Measurements from ENCODE around the gene OR52B2.

OR52B2 gene

GRCh38 chr11:6170226-6170625 lies at the start of gene OR52B2:
Gene OR52B2, minus strand, starts transcription at chr11:6170326. Its CDS starts 0 bp downstream, at chr11:6170326.
- no peak for DNase-seq (ENCODE audit: low spot score)

DNA sequence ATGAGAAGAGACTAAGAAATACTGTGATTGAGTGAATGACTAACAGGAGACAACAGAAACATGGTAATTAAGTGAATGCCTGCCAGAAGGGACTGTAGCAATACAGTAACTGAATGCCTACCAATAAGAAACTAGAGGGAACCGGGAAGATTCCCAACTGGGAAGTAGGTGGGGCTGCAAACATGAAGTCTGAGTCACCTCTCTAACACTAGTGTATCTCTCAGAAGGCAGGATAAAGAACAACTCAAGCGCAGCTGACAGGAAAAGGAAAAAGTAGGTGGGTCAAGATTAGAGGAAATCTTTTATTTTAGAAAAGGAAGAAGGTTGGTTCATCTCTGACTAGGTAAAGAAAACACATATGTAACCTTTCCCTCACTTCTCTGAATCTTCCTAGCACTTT lies 49.2 kb upstream of the OR52B2 start:
- DNase-seq (ENCODE audit: low spot score): no peak

DNA sequence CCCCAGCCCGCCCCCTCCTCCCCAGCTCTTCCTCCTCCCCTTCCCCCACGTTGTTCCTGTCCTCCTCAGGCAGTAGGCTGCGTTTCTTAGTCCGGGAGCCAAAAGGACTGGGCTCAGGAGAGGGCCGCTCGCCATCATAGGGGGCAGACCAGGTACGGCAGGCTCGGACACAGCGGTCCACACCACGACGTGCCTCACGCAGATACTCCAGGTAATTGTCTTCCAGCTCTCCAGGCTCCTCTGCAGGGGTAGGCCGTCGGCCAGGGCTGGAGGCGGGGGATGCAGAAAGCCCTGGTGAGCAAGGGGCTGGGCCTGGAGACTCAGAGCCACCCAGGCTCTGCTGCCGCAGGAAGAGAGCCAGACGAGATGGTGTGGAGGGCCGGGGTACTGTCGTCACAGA lies 47.6 kb upstream of the OR52B2 start:
- no peak for DNase-seq (ENCODE audit: low spot score)

- DNase-seq (ENCODE audit: low spot score): no peak
Measured at GRCh38 chr11:6216501-6216900, 46.4 kb upstream of the OR52B2 start.

GRCh38 chr11:6214530-6214929 lies 44.4 kb upstream of the OR52B2 start:
- DNase-seq (ENCODE audit: low spot score): no peak

- DNase-seq (ENCODE audit: low spot score): no peak
Measured at GRCh38 chr11:6210274-6210955, 40.3 kb upstream of the OR52B2 start.

- no peak for DNase-seq (ENCODE audit: low spot score)
Measured at GRCh38 chr11:6209801-6210200, 39.7 kb upstream of the OR52B2 start.

DNA sequence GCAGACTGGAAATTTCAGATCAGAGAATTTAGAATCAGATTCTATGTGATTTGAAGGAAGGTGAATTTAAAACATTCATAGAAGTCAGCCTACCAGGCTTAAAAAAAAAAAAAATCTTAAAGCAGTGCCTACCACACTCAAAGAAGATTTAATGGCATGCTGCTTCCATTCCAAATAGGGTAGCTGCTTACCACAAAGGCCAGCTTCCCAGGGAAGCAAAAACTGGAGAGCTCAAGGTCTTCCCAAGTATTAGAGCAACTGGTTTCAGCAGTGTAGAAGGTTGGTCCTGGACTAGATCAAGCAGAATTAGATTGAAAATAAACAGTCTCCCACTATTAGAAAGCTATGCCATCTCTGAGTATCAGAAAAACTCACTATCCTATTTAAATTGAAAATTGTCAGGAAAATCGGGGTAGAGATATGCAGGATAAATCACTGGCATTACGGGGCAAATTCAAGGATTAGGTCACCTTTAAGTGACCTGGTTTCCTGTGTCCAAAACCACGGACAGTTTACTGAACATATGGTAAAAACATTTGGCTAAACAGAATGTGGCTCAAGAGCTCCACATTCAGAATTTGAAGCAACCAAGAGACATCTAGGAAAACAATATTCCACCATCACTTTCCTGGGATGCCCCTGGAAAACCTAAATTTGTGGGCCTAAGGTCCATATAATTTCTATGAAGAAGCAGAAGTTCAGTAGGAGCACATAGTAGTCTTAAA lies 36.5 kb upstream of the OR52B2 start:
- no peak for DNase-seq (ENCODE audit: low spot score)

DNA sequence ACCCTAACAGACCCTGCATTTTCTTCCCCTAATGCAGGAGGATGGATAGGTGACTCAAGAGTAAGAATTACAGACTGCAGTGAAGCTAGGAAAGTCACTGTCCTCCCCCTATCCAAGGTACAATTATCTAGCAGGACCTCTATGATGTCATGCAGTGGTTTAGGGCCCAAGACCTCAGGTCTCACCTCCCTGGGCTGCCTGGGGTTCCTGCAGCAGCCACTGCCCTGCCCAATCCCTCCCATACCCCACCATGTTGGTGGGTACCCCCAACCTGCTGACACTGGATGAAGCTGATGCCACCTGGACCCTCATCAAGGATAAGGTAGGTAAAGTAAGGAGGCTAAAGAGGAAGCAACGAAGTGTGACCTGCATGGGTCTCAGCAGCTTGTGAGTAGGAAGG lies 35.2 kb upstream of the OR52B2 start, which contains the start of gene C11orf42:
TSS of gene C11orf42 (plus strand) at position 192 of the 400 bp plus-strand sequence. CDS start at position 251, 59 bp downstream.
- no peak for DNase-seq (ENCODE audit: low spot score)

GRCh38 chr11:6204706-6205105 lies 34.6 kb upstream of the OR52B2 start:
- DNase-seq (ENCODE audit: low spot score): no peak

DNA sequence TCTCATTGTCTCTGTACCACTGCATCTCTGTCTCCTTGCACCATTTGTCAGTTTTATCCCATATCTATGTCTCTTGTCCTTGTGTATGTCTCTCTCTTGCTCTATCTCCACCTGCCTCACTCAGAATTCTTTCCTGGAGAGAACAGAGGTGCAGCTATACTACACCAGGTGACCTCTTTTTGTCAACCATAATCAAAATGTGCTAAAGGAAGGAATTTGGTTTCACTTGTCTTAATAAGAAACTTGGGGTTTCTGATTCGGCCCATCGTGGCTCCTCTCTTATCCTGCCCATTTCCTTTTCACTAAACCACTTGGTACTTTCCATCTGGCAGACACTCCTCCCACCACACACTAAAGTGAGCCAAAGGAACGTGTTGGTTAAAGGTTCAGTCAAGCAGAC lies 33.2 kb upstream of the OR52B2 start:
- DNase-seq (ENCODE audit: low spot score): no peak

DNA sequence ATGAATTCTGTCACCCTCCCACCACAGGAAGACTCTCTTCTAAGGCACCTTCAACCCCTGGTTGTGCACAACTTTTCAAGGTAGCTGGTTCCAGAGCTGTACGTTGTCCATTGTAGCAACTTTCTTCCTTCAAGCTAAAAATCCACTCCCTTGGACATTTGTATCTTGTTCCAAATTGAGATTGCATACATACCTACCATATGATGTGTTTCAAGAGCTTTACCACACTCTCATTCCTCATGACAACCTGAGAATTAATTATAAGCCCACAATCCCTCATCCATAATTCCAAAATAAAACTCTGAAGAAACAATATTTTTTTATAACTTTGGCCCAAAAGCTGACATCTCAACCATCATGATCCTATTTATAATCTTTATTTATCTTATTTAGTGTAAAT lies 31.9 kb upstream of the OR52B2 start:
- DNase-seq (ENCODE audit: low spot score): no peak

DNA sequence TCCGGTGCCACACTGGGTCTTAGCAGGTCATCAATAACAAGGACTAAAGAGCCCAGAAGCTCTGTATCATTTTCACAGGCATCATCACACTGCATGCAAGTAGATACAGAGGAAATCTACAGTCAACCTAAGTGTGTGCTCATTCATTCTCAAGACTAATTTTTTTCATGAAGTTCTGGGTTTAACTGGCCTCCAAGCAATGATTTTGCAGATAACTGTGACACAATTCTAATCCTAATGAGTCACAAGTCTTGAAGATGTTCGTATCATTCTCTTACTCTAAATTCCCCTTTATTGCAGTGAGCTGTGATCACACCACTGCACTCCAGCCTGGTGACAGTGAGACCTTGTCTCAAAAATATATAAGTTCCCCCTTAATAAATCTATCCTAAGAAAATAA lies 31.4 kb upstream of the OR52B2 start:
- DNase-seq (ENCODE audit: low spot score): no peak

DNA sequence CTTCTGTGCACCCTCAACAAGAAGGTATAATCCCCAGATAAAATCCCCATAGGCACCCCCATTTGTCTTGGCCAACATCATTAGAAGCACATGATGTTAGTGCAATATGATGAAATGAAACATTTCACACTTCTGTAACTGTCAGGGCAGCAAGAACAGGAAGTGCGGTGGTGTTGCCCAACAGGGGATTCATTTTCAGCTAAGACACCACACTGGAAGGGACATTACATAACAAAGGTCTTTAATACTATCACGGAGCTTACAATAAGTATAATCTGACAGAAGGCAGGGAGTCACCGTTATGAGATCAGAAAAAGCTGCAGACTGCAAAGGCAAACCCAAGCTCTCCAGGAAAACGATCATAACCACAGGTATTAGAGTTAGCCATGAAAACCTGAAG lies 30.8 kb upstream of the OR52B2 start:
- no peak for DNase-seq (ENCODE audit: low spot score)

DNA sequence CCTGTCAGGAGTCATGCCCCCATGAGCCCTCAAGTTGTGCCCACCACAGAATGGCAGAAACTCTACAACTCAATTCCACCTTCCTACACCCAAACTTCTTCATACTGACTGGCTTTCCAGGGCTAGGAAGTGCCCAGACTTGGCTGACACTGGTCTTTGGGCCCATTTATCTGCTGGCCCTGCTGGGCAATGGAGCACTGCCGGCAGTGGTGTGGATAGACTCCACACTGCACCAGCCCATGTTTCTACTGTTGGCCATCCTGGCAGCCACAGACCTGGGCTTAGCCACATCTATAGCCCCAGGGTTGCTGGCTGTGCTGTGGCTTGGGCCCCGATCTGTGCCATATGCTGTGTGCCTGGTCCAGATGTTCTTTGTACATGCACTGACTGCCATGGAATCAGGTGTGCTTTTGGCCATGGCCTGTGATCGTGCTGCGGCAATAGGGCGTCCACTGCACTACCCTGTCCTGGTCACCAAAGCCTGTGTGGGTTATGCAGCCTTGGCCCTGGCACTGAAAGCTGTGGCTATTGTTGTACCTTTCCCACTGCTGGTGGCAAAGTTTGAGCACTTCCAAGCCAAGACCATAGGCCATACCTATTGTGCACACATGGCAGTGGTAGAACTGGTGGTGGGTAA lies 29.2 kb upstream of the OR52B2 start, which contains the start of gene OR52W1:
TSS of gene OR52W1 (plus strand) at position 51 of the 637 bp plus-strand sequence. CDS start at position 51, 0 bp downstream.
- DNase-seq (ENCODE audit: low spot score): no peak

DNA sequence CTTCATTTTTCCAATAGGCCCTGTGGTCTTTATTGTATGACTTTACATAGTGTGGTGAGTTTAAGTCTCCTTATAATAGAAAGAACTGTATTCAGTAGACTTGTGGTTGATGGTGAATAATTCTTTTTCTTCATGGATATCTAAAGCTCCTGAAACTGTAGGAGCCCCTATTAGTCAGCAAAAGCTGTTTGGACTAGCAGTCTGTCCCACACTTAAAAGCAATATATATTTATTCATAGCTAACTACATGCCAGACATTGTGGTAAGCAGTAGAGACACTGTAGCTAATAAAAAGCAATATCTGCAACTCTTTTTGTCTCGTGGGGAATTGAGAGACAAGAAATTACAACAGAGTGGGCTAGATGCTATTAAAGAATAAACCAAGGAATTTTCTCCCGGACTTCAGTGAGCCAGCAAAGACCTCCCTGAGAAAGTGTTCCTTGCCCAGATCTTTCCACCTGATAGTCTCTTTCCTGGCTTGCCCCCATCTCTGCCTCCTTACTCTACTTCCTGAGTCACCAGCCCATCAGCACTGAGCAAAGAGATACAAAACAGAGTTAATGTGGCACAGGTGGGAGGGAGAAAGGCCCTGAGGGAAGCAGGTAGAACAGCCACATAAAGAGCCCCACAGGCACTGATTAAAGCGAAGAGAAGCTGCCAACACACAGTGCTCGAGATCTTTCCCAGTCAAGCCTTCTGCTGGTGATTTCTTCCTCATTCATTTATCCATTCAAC lies 27.5 kb upstream of the OR52B2 start:
- no peak for DNase-seq (ENCODE audit: low spot score)

GRCh38 chr11:6196396-6196795 lies 26.3 kb upstream of the OR52B2 start:
- DNase-seq (ENCODE audit: low spot score): no peak

- DNase-seq (ENCODE audit: low spot score): no peak
Measured at GRCh38 chr11:6194065-6194581, 24.0 kb upstream of the OR52B2 start.

GRCh38 chr11:6191742-6192141 lies 21.6 kb upstream of the OR52B2 start:
- DNase-seq (ENCODE audit: low spot score): no peak

DNA sequence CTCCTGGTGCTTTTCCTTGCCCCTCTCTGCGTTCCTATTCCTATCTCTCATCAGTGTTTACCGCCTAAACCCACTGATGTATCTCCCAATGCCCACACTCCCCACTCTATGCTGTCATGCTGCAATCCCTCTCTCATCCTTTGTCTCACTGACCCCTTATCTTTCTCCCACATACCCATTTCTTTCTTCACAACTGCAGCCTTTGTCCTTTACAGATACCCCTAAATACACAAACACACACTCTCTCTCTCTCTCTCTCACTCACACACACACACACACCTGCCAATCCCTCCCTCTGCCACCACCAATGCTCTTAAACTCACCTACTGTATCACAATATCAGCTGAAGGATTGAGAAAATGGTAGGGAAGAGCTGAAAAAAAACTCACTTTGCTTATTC lies 5.3 kb upstream of the OR52B2 start:
- no peak for DNase-seq (ENCODE audit: low spot score)

- DNase-seq (ENCODE audit: low spot score): no peak
Measured at GRCh38 chr11:6156628-6157359, 13.3 kb downstream of the OR52B2 start.

Measured in putamen (tissue), 1 donor.